Measurements from ENCODE around the gene CEP128.
A peak's percentile ranks its signal among the peaks of the same experiment; 100 is the strongest.

The CEP128 gene

GRCh38 chr14:80587096-80587724 is 354.3 kb downstream of the CEP128 start:
- DNase-seq = peak; percentile 51

DNA sequence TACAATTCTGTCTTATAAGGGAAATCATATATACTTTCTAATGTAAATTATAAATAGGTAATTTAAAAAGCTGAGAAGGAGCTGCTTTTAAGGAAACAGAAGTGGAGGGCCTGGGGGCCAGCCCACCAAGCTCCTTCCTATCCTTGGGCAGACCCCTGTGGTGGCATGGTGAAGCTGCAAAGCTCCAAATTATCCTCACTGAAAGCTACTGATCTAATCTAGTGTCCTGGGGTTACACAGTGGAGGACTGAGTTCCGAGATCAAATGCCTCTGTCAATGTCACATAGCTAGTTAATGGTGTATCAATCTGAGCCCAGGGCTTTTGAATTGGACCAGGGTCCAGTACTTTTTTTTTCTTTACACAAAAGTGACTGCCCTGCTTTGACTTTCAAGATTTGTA is 355.4 kb downstream of the CEP128 start:
- no peak for DNase-seq

- no peak for DNase-seq
Observed at GRCh38 chr14:80585506-80585835, 356.1 kb downstream of the CEP128 start.

DNA sequence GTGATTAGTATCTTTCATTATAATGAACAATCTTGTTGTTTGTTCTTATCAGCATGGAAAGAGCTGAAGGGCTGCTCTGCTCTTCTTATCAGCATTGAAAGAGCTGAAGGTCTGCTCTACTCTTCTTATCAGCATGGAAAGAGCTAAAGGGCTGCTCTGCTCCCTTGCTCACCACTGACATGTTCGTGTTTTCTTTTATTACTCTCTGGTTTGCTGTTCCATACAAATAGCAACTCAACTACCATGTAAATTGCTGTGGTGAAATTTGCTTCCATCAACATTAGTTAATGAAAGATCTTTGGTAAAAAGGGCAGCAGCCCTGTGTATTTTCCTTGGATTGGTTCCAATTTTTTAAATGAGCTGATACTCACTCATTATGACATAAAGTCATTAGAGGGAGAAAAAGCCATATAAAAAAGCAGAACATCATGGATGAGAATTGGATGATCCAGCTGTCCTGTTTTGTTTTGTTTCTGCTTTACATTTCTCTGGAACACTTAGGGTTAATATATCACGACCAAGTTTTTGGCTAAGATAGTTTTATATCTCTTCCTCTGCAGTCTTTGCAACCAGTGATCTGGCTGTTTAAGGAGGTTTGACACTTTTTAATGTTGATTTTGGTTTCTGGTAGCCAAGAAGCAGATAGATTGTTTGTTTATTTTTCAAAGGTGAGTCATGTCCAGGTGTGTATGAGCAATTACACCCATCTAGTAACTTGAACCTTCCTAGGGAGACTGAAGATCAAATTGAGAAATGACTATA is 356.6 kb downstream of the CEP128 start:
- peak; percentile 23 for DNase-seq

- DNase-seq = no peak
Observed at GRCh38 chr14:80577599-80577998, 363.9 kb downstream of the CEP128 start.

DNA sequence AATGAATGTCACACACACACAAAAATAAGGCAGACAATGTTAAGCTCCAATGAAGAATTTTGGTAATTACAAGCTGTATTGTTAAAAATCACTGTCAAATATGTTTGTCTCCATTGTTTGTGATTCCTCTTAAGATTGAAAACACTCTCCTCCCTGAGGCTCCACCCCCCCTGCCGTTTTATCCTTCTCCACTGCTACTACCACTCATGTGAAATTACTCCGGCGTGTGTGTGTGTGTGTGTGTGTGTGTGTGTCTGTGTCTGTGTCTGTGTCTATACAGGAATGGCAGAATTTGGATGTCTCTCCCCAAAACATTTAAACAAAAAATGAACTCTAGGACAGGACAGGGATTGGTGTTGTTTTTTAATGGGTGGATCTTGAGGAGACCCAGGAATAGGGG is 365.1 kb downstream of the CEP128 start:
- no peak for DNase-seq

DNA sequence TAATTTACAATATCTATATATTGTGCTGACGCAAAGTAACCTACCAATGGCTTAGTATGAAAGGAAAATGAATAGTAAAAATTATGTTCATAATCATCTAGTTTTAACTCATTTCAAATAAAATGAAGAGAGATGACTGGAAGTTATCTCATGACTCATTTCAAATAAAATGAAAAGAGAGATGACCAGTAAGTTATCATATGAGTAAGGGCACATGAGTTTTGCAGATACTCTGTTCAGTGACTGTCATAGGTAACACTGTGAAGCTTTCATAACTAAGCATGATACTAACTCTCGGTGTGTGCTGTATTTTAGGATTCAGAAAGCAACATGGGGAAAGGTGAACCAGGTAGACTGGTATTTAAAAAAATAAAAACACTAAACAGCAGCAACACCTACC is 365.8 kb downstream of the CEP128 start:
- no peak for DNase-seq

GRCh38 chr14:80572666-80573065 is 368.9 kb downstream of the CEP128 start:
- DNase-seq = no peak

GRCh38 chr14:80570930-80571298 is 370.6 kb downstream of the CEP128 start:
- no peak for DNase-seq

- DNase-seq = no peak
Observed at GRCh38 chr14:80567905-80568536, 373.5 kb downstream of the CEP128 start.

DNA sequence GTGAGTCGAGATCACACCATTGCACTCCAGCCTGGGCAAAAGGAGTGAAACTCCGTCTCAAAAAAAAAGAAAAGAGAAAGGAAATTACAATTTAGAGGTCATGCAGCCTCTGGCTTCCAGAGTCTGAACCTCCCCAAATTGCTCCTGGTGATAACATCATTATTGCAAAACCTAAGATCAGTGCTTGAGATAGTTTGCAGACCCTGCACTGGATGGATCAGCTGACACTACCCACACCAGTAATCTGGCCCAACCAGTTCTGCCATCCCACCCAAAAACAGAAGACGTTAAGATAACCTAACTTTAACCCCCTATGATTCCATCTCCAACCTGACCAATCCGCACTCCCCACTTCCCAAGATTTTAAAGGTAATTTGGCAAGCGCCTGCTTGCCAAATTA is 376.5 kb downstream of the CEP128 start:
- no peak for DNase-seq

DNA sequence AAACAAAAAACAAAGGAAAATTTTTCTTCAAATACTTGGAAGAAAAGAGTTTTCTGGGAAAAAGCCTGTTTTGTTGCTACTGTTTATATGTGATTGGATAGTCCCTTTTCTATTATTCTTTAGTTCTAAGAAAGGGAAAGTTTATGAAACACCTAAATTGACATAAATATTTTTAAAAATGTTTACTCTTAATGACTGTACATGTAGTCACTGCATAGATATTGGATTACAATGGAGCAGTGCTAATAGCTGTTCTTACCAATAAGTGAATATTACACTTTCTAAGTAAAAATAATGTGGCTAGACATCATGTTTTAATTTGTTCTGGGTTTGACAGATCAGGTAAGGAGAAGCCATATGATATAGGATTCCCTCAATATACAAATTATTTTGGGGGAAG is 377.5 kb downstream of the CEP128 start:
- no peak for DNase-seq

- no peak for DNase-seq
Observed at GRCh38 chr14:80560800-80561657, 380.5 kb downstream of the CEP128 start.

- no peak for DNase-seq
Observed at GRCh38 chr14:80554139-80554538, 387.4 kb downstream of the CEP128 start.

DNA sequence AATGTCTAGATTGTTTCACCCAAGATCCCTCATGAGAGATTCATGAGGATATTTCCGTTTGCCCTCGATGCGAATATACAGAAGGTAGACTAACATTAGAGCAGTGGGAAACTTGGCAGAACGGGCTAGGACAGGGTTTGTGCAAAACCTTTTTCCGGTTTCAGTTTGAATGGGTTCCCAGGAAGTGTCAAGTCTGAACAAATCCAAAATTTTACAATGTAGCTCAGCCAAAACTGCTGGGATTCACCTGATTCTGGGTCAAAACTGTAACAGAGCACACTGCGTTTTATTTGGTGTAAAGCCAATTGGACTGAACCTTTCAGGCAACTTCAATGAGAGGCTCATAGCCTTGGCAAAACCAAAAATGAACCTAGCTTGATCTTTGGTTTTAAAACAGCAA is 392.4 kb downstream of the CEP128 start:
- no peak for DNase-seq

DNA sequence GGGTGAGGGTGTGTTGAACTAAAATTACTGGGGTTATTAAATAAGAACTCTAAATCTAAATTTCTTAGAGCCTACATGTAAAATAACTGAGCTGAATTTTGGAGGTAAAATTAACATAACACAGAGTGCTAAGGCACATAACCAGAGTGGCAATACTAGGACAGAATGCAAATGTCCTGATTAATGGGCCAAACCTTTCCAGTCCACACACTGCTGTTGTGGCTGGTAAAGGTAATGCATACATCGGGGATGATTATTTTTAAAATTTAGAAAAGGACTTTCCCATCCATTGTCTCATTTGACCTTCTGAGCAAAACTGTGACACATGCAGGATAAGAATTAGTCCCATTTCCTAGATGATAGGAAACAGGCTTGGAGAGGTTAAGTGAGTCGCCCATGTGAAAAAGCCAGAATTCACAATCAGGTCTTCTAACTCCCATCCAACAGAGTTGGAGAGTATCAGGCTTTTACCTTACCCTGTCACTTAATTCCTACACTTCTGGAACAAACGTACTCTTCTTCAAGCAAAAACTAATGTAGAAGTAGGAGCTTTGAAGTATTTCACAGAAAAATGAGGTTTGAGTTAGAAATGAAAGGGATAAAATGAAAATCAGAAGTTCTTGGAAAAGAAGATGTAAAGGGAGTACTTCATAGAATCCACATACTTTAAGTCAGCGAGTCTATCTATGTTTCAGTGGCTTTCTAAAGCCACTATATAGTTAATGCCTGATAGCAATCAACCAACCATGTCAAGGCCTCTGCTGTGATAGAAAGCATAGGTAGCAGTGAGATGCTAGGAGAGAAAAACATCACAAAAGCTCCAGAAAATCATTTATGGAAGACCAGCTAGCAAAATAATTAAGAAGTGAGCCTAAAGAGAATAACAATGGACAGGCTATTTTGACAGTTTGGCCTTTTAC is 395.3 kb downstream of the CEP128 start:
- DNase-seq = no peak

GRCh38 chr14:80544366-80544765 is 397.2 kb downstream of the CEP128 start:
- DNase-seq = no peak

GRCh38 chr14:80543211-80543610 is 398.3 kb downstream of the CEP128 start:
- DNase-seq = no peak

DNA sequence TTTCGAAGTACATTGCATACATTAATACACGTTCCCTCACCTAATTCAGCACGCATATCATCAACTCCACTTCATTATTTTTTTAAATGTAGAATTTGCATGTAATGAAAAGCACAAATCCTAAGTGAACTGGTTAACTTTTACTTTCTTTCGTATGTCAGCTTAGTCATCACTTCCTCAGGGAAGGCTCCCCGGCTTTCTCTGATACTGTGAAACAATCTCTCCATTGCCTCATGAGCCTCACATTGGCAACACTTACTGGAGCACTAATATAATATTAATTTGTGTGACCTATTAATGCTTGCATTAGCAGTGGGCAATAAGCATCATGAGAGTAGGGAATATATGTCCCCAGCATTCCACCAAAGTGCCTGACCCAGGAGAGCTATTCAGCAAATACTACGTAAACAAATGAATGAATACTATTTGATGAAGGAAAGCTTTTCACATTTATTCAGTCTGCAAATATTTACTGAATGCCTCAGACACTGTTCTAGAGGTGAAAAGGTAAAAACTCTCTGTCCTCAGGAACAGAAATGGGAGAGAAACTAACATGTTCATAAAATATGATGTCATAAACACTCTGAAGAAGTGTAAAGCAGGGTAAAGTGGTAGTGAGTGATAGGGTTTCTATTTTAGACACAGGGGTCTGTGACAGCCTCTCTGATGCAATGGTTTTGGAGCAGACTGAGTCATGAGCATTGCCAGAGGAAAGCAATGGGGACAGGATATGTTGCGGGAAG is 402.7 kb downstream of the CEP128 start:
- no peak for DNase-seq

DNA sequence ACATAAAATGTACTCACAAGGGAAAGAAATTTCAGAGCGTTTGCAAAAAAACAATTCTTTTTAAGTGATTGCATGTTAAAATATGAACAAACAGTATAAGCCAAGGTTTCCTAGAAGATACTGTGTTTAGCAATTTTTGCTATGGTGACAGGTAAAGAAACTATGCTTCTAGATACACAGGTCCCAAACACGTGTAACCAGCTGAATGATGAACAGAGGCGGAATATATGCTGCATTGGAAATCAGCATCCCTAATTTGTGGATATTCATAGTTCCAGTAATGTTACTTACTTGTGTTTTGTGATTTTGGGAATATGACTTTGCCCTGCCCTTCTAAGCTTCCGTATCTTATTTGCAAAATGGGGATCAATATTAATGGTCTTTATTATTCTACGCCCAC is 403.9 kb downstream of the CEP128 start:
- no peak for DNase-seq

DNA sequence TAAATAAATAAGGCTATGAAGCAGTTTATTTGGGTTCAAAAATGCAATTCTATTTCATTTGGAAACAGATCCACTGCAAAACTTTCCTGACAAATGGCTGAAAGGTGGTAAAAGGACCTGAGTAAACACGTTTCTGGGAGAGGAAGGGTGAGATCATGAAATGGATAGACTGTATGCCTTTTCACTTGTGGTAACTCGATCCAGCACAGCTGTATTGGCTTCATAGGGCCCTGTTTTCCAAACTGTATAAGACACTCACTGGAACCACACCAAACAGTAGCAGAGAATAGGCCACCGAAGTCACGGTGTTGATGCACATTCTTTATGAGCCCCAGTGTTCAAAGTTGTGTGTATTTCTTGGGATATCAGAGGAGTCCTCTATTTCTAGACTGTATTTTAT is 405.1 kb downstream of the CEP128 start:
- no peak for DNase-seq

- DNase-seq = no peak
Observed at GRCh38 chr14:80535171-80535570, 406.4 kb downstream of the CEP128 start.

Measured in OCI-M1 (cell line).